CD4-positive, alpha-beta T cell treated with Interleukin-1 beta for 1 hour (primary cell): ENCODE data around the gene SCFD2.
A peak's percentile ranks its signal among the peaks of the same experiment; 100 is the strongest.
"Not testable (repeated sequence)": the region's sequence is repeated elsewhere in the genome, so short reads cannot be mapped to it uniquely, and the experiment has no call there.

Experiments
- DNase-seq, 2 donors: peaks; one replicate each; pipeline ENCODE4 v3.0.0-alpha.2; 2020 to 2022

The SCFD2 gene

GRCh38 chr4:53007024-53007423 lies 358.8 kb downstream of the SCFD2 start:
- DNase-seq: no peak

DNA sequence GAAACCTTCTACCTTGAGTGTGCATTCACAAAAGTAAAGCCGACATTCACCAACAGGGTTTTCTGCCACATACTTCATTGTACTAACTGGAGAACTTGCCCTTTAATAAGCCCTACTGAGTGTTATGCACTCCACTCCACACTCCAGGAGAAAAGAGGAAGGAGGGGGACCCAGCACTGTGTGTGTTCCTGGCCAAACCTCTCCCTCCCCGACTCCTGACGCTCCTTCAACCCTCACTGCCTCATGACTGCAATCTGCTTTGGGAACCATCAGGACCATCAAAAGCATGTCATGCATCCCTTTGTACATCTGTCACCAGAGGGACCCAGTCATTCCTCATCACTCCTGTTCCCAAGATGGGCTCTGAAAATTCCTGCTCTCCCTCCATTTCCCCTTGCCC lies 360.1 kb downstream of the SCFD2 start:
- DNase-seq: no peak

DNA sequence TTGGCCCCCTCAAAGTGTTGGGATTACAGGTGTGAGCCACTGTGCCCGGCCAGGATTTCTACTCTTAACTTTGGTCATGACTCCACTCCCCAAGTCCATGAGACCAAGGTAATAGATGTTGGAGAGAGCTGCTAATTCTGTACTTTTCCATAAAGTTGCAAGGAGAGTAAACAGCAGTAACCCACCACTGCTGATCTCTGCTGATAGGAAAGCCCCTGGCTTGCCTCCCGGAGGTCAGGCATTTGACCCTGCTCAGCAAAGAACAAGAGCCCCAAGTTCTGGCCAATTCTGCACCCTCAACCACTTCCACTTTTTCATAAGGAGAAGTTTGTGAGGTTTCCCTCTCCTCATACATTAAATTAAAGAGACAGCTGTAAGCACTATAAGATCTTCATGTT lies 360.7 kb downstream of the SCFD2 start:
- no peak for DNase-seq

DNA sequence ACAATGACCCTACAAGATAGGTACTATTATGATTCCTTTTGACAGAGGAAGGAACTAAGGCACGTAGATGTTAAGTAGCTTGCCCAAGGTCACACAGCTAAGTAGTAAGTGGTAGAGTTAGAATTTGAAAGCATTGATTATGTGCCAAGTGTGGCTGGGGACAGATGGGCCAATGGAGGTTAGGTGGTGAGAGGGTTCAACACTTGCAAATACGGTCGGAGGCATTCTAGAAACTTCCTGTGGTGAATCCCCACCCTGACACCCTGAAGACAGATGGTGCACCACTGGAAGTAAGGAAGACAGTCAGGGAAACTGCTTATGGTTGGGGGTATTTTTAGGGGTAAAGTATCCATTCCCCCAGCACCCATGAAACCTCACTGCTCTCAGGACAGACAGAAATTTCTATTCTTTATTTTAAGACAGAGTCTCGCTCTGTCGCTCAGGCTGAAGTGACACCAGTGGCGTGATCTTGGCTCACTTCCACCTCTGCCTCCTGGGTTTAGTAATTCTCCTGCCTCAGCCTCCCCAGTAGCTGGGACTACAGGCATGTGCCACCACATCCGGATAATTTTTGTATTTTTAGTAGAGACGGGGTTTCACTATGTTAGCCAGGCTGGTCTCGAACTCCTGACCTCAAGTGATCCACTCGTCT lies 361.2 kb downstream of the SCFD2 start:
- no peak for DNase-seq

GRCh38 chr4:53003959-53004358 lies 361.9 kb downstream of the SCFD2 start:
- no peak for DNase-seq

GRCh38 chr4:53000560-53000959 lies 365.3 kb downstream of the SCFD2 start:
- DNase-seq: no peak

DNA sequence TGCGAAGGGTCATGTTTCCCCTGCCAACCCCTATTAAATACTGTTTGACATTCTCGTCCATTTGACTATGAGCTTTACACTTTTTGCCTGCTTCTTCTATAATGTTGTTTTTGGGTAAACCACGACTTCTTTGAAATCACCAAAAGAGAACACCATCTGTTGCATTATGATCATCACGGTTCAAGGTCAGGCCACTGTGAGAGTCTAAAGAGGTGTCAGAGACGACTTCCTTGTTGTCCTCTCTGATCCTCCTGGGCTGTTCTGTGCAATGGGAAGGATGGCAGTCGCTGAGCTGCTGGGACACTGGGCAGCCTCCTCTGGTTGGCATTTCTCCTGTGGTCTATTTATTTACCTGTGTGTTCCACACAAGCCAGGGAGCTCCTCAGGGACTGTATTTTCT lies 366.2 kb downstream of the SCFD2 start:
- DNase-seq: no peak

DNA sequence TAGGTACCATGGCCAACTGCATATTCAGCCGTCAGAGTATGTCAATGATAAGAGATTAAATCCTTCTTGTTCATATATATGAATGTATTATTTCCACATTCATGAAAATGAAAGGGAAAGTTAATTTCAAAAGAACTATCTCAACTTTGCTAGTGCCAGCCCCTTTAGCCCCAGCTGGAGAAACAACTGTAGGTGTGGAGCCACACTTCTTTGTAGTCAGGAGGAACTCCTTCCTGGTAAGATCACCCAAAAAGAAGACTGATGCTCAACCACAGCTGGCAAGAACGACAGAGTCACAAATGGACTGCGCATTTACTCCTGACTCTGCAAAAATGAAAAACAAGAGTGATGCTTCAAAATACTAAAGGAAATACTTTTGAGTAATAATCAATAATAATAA lies 367.4 kb downstream of the SCFD2 start:
- DNase-seq: no peak

DNA sequence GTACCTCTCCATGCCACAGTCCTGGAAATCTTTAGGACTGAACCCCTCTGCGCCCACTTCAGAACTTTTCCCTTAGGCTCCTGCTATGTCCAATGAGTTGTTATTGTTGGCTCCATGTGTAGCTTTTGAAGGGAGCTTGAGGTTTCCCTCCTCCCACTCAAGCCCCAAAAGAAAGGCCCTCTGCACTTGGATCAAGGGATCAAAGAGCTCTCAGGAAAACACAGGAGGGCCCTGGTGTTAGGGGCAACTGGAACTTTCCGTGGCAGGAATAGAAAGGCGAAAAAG lies 368.8 kb downstream of the SCFD2 start:
- DNase-seq: no peak

DNA sequence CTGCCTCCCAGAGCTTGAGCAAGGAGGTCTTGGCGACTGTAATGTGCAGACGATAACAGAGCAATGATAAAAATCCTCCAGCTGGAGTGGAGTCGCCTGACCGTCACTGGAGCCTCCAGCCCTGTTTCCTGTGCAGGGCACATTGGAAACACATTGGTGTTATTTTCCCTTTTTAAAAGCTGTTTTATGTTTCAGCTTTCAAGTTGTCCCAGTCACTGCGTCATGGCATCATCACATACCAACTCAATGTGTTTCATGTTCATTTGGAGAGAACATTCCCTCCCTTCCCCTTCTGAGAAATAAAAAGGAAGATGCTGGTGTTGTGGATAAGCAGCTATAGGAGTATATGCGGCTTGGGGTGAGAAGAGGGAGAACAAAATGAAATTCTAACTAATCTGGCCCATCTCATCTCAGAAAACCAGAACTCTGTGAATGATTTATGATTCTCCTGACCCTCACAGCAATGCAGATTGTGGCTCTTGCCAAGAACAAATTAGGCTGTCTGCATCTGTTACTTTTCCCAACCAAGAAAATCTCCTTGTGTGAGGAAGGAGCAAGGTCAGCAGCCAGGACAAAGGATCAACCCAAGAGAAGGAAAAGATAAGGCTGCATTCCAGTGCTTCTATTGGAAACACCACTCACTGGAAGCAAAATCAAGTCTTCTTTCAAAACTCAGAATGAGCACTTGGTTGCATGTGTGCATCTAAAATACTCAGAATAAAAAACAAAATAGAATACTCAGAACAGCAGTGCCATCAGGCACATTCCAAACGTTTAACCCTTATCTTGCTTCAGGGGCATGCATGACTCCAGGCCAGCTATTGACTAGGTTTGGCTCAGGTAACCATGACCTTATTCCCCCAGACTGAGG lies 369.4 kb downstream of the SCFD2 start:
- no peak for DNase-seq

GRCh38 chr4:52995360-52996030 lies 370.4 kb downstream of the SCFD2 start:
- no peak for DNase-seq

GRCh38 chr4:52994567-52994966 lies 371.3 kb downstream of the SCFD2 start:
- DNase-seq: no peak

- DNase-seq: no peak
Observed at GRCh38 chr4:52993771-52994170, 372.1 kb downstream of the SCFD2 start.

DNA sequence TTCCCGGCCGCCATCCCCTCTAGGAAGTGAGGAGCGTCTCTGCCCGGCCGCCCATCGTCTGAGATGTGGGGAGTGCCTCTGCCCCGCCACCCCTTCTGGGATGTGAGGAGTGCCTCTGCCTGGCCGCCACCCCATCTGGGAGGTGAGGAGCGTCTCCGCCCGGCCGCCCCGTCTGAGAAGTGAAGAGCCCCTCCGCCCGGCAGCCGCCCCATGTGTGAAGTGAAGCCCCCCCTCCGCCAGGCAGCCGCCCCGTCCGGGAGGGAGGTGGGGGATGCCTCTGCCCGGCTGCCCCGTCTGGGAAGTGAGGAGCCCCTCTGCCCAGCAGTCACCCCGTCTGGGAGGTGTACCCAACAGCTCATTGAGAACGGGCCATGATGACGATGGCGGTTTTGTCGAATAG lies 373.3 kb downstream of the SCFD2 start:
- not testable (repeated sequence) for DNase-seq

DNA sequence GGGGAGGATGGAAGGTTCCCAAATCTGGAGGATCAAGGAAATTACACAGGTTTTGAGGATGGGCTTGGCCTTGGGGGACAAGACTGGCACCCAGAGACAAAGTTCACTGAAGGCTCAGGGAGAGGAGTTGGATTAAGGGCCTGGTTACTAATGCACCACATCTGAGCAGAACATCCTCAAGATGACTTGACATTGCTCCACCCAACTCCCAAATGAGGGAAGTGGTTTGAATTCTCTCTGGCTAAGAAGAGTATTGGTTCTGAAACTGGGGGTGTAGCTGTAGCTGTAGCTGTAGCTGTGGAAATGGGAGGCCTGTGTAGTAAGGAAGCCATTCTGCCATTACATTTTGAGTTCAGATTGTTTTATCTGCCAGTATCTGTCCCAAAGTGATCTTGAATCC lies 374.4 kb downstream of the SCFD2 start:
- DNase-seq: no peak

DNA sequence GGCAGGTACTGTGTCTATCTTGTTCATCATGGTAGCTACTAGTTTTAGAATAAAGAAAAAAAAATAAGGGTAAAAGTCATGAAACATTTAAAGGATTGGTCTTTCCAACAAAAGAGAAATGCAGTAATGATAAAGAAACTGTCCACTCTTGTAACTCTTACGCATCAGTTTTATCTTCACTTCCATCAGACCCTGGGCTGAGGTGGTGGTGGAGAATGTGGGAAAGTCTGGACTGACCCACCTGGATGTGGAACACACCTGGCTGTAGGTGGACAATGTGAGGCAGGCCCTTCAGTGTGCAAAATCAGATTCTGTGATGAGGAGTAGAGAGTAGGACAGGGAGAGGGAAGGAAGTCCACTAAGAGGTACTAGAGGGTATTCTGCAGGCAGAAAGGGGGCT lies 375.2 kb downstream of the SCFD2 start:
- no peak for DNase-seq

DNA sequence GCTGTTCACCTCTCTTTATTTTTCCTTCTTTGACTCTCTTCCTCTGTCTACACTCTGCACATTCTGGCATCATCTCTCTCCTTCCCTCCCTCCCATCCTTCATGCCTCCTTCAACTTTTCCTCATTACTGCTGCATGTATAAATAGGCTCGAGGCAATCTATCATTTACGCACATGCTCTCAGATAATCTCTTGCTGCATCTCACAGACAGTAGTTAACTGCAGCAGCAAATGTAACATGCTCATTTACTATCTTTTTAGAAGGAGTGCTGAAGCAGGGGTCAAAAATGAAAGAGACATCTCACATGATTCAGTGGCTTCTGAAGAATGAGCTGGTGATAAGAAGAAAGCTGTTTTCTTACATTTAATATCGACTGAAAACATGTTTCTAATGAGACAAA lies 376.0 kb downstream of the SCFD2 start:
- DNase-seq: no peak

DNA sequence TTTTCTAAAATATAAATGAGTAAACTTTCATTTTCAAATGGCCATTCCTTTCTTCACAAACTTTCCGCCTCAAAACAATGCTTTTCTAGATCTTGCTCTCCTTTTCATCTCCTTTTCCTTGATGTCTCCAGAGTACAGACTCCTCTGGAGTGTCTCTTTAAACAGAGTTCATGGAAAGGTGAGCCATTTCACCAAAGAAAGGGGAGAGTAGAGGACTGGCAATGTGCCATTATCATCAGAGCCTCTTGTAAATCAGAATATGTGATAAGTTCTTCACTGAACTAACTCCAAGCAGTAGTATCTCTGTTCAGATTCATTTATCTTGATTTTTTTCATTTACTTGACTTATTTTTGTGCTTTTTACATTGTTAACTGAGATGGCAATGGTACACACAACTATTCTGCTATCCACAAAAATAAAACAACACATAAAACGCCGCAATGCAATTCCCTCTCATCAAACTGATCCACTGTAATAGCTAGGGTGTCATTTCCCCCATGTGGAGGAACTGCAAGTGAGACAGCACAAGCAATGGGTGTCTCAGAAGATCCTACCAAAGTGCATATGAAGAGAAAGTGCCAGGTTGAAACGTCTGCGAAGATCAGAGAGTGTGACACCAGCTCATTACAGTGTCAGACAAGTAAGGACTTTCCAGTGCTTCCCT lies 378.3 kb downstream of the SCFD2 start:
- DNase-seq: no peak

DNA sequence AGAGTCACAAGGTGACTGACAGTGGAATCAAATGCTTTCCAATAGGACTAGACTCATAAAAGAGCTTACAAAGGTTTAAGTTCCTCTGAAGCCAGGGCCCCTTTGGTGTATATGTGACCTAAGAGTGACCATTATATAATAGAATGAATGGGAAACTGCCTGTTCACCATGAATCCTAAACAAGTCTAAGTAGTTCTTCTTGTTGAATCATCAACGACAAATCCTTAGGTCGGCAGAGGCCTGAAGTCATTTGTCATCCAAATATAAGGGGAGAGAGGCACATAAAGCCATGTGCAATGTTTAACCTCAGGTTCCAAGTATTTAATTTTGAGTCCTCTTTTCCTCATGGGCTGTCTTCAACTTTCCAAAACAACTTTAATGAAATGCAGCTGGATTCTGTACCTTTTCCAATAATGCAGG lies 381.4 kb downstream of the SCFD2 start:
- no peak for DNase-seq

DNA sequence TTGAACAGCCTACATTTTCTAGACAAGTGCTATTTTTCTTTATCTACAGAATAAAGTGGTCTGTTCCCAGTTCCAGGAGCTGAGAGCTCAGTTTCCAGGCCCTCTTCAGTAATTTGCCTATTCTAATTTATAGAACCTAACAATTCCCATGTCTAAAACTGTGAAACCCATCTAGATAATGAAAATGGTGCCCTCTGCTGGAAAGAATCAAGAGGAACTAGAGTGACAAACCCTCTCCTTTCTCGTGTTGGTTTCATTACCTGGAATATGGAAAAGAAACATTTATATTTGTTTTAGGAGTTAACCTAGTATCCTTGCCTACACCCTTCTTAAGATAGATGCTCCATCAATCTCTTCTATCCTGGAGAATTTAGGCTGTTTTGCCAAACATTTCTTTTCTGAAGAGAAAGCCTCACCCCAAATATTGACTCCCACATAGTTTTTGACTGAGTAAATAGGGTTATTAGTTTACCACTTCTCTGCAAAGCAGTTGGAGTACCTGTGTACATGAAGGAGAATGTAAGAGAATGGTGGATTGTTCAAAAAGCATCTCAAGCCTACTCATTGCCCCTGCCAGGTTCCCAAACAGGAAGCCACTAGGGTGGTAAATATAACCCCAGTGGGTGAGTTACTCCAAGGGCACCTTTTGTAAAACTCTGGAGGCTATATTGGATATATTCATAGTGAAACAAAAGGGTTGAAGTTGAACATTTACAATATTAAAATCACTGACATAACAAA lies 382.1 kb downstream of the SCFD2 start:
- peak in 1 of 2 donors; percentile 49 for DNase-seq

DNA sequence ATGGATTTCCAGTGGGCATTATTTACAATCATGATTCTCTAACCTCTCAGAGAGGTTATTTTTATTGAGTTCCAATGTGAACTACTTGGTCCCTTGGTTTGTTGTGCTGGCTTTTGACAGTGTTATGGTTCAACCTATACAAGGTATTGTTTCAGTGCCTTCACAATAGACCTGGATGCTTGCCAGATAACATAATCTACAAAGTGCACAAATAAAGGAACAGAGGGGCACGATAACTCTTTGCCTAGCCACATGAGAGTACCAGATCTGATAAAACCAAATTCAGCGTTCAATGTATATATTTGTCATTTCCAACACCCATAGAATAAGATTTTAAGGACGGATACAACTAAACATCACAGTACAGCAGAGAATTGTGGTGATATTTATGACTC lies 382.9 kb downstream of the SCFD2 start:
- DNase-seq: no peak

DNA sequence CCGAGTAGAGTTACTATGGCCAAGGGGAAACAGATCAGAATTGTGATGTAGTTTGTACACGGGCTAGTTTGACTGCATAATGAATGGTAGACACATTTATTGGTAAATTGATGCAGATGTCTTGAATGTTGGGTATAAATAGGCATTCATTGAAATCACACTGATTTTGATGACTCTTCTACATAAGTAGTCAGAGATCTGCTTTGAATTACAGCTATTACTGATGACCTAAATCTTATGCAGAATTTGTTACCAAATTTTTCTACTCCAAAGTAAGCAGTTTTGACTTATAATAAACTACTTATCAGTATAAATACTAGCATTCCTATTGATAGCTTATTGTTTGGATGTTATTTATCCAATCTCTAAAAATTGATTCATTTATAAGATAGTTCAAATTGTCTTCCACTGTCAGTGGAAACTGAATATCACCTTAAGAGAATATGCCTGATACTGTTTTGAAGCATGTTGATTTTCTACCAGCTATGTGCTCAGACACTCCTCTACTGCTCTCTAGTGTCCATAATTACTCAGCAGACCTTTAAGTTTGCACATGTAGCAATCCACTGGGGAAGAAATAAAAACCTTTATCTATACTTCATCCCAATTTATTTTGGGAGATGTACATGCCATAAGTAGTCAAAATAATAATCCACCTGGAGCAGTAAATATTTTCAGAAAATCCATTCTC lies 383.5 kb downstream of the SCFD2 start:
- no peak for DNase-seq
